Colon (tissue), 2 donors: Measurements from ENCODE around the gene SLC22A15.
"Not testable (repeated sequence)": the region's sequence is repeated elsewhere in the genome, so short reads cannot be mapped to it uniquely, and the experiment has no call there.

ENCODE experiments used
- FAIRE-seq: peaks from 2 replicates; lab custom pipeline; 2012; peaks lifted over from hg19 to GRCh38; lab: Jason Lieb, UNC
- donor health status: control.
- donor health status: control.

The SLC22A15 gene

GRCh38 chr1:115976062-115976920, at the start of gene SLC22A15:
Gene SLC22A15, plus strand, starts transcription at chr1:115976513. Its CDS starts 115 bp downstream, at chr1:115976628.
- FAIRE-seq, result no peak

- FAIRE-seq, result no peak
Measured at GRCh38 chr1:115927971-115928370, 48.3 kb upstream of the SLC22A15 start.

GRCh38 chr1:115929881-115930280, 46.4 kb upstream of the SLC22A15 start:
- no peak for FAIRE-seq

GRCh38 chr1:115933625-115934024, 42.7 kb upstream of the SLC22A15 start:
- no peak for FAIRE-seq

- no peak for FAIRE-seq
Measured at GRCh38 chr1:115939455-115939854, 36.9 kb upstream of the SLC22A15 start.

- no peak for FAIRE-seq
Measured at GRCh38 chr1:115946116-115946515, 30.2 kb upstream of the SLC22A15 start.

- FAIRE-seq, result no peak
Measured at GRCh38 chr1:115949156-115949555, 27.2 kb upstream of the SLC22A15 start.

- no peak for FAIRE-seq
Measured at GRCh38 chr1:115951560-115951959, 24.8 kb upstream of the SLC22A15 start.

- no peak for FAIRE-seq
Measured at GRCh38 chr1:115952547-115952946, 23.8 kb upstream of the SLC22A15 start.

- FAIRE-seq, result no peak
Measured at GRCh38 chr1:115953180-115953579, 23.1 kb upstream of the SLC22A15 start.

GRCh38 chr1:115954684-115955083, 21.6 kb upstream of the SLC22A15 start:
- no peak for FAIRE-seq

- FAIRE-seq, result no peak
Measured at GRCh38 chr1:115955228-115955627, 21.1 kb upstream of the SLC22A15 start.

- FAIRE-seq, result no peak
Measured at GRCh38 chr1:115958866-115959265, 17.4 kb upstream of the SLC22A15 start.

- FAIRE-seq, result no peak
Measured at GRCh38 chr1:115969509-115969908, 6.8 kb upstream of the SLC22A15 start.

- not testable (repeated sequence) for FAIRE-seq
Measured at GRCh38 chr1:115971778-115972177, 4.5 kb upstream of the SLC22A15 start.

GRCh38 chr1:115973154-115973553, 3.2 kb upstream of the SLC22A15 start:
- FAIRE-seq, result no peak

- FAIRE-seq, result no peak
Measured at GRCh38 chr1:115975569-115976061, 698 bp upstream of the SLC22A15 start.

GRCh38 chr1:115976921-115977498, 697 bp downstream of the SLC22A15 start:
- FAIRE-seq, result no peak

- FAIRE-seq, result no peak
Measured at GRCh38 chr1:115977499-115978258, 1.4 kb downstream of the SLC22A15 start.

- FAIRE-seq, result no peak
Measured at GRCh38 chr1:115978292-115978941, 2.1 kb downstream of the SLC22A15 start.

GRCh38 chr1:115980156-115980555, 3.8 kb downstream of the SLC22A15 start:
- no peak for FAIRE-seq
